GM12801 (cell line): ENCODE results near the gene BRCA2.

Source experiments
- CTCF ChIP-seq: IDR thresholded peaks from one replicate; pipeline ENCODE4 v1.5.1; 2011; ENCODE audit warnings: control low read depth; ENCODE audit not compliant: insufficient read length; ENCODE audit errors: extremely low read depth

Gene BRCA2

GRCh38 chr13:32448972-32449371 lies 133.7 kb downstream of the BRCA2 start:
- no peak for TF ChIP-seq CTCF
